ENCODE results near the gene LRRC63.
A peak's percentile ranks its signal among the peaks of the same experiment; 100 is the strongest.
"Not testable (repeated sequence)": the region's sequence is repeated elsewhere in the genome, so short reads cannot be mapped to it uniquely, and the experiment has no call there.

The LRRC63 gene

GRCh38 chr13:46274094-46274698, 62.5 kb downstream of the LRRC63 start:
- no peak for DNase-seq

- DNase-seq: no peak
These were observed 66.7 kb downstream of the LRRC63 start for GRCh38 chr13:46278474-46278873.

GRCh38 chr13:46281779-46282178, 70.1 kb downstream of the LRRC63 start:
- DNase-seq: no peak

- DNase-seq: not testable (repeated sequence)
These were observed 72.4 kb downstream of the LRRC63 start for GRCh38 chr13:46283912-46284824.

- no peak for DNase-seq
These were observed 75.2 kb downstream of the LRRC63 start for GRCh38 chr13:46286972-46287371.

GRCh38 chr13:46288570-46289259, 77.0 kb downstream of the LRRC63 start:
- no peak for DNase-seq

- no peak for DNase-seq
These were observed 77.7 kb downstream of the LRRC63 start for GRCh38 chr13:46289260-46289955.

- DNase-seq: no peak
These were observed 78.7 kb downstream of the LRRC63 start for GRCh38 chr13:46290434-46290833.

GRCh38 chr13:46293436-46293835, 81.7 kb downstream of the LRRC63 start:
- no peak for DNase-seq

- peak; percentile 60 for DNase-seq
These were observed 83.9 kb downstream of the LRRC63 start for GRCh38 chr13:46295491-46296114.

- DNase-seq: no peak
These were observed 84.5 kb downstream of the LRRC63 start for GRCh38 chr13:46296115-46296822.

GRCh38 chr13:46296921-46297320, 85.2 kb downstream of the LRRC63 start:
- no peak for DNase-seq

GRCh38 chr13:46297361-46297811, 85.7 kb downstream of the LRRC63 start:
- DNase-seq: no peak

GRCh38 chr13:46303742-46304385, 92.1 kb downstream of the LRRC63 start:
- no peak for DNase-seq

GRCh38 chr13:46304546-46304945, 92.8 kb downstream of the LRRC63 start:
- DNase-seq: no peak

GRCh38 chr13:46307554-46307953, 95.8 kb downstream of the LRRC63 start:
- no peak for DNase-seq

- DNase-seq: no peak
These were observed 98.3 kb downstream of the LRRC63 start for GRCh38 chr13:46310066-46310465.

- DNase-seq: no peak
These were observed 99.5 kb downstream of the LRRC63 start for GRCh38 chr13:46311217-46311616.

- DNase-seq: no peak
These were observed 101.3 kb downstream of the LRRC63 start for GRCh38 chr13:46313024-46313423.

- DNase-seq: no peak
These were observed 101.9 kb downstream of the LRRC63 start for GRCh38 chr13:46313432-46314257.
